ENCODE measurements around the gene PPARD.
"Not testable (repeated sequence)": the region's sequence is repeated elsewhere in the genome, so short reads cannot be mapped to it uniquely, and the experiment has no call there.

The PPARD gene

DNA sequence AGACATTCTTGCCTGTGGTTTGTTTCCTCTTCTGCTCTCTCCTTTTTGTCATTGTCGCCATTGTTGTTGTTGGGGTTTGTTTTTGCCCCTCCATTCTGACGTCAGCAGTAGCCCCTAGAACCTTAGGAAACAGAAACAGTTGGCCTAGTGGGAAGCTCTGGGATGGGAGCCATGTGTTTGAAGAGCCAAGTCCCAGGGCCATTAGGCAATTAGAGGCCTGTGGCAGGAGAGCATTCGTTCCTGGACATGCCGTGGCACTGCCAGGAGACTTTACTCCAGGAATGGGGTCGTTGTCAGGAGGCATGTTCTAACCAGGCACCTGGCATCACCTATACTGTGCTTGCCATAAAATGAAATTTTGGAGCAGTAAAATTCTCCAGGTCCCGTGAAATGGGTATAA is 39.7 kb downstream of the PPARD start:
- Histone ChIP-seq H3K36me3 (ENCODE audit: insufficient read depth, insufficient read length, low read length) (no peaks in the 10 kb centered on the region), H3K9ac (ENCODE audit: insufficient read length, low read depth) (no peak overlapping the region), H3K27me3 (ENCODE audit: insufficient read depth, insufficient read length) (no peaks in the 10 kb centered on the region), H3K9me3 (ENCODE audit: insufficient read depth, low read length) (peaks cover 14% of the 10 kb centered on the region), H3K4me3 (ENCODE audit: insufficient read length, low read depth) (no peak overlapping the region), H3K4me1 (ENCODE audit: insufficient read depth, insufficient read length) (no peaks in the 10 kb centered on the region)
- TF ChIP-seq YY1 (IDR thresholded peaks at IDR 0.05; ENCODE audit: insufficient read depth, insufficient read length): no peak
- no peak for TF ChIP-seq SUZ12 (IDR thresholded peaks at IDR 0.05; ENCODE audit: extremely low read depth, insufficient read depth, insufficient read length)
- TF ChIP-seq ZNF274 (IDR thresholded peaks at IDR 0.05; ENCODE audit: low read depth, low read length): no peak
- no peak for DNase-seq (ENCODE audit: low read depth, low spot score)

DNA sequence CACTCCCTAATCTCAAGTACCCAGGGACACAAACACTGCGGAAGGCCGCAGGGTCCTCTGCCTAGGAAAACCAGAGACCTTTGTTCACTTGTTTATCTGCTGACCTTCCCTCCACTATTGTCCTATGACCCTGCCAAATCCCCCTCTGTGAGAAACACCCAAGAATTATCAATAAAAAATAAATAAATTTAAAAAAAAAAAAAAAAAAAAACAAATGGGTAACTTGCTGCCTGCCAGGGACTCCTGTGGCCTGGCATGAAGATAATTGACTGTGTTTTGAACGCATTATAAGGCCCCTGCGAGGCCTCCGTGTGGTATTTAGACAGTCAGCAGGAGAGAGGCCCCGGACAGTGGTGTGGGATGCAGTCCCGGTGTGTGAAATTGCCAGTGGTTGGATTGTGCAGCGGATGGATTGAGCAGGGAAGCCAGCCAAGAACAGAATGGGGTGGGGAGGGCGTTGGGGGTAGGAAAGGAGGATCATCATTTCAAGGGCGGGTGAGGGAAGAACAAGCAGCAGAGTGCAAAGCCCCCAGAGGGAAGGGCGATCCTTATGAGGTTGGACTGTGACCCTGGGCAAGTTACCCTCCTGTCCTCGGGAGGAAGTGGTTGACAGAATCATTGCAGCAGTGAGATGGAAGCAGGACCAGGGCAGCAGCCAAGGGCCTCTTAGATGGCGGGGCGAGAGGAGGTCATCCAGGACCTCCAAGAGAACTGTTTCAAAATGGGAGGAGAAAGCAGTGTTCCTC is 43.3 kb downstream of the PPARD start:
- H3K4me3 ChIP-seq (ENCODE audit: insufficient read length, low read depth): no peak overlapping the region
- H3K27me3 ChIP-seq (ENCODE audit: insufficient read depth, insufficient read length): no peaks in the 10 kb centered on the region
- no peaks in the 10 kb centered on the region for H3K36me3 ChIP-seq (ENCODE audit: insufficient read depth, insufficient read length, low read length)
- H3K9ac ChIP-seq (ENCODE audit: insufficient read length, low read depth): no peak overlapping the region
- TF ChIP-seq YY1 (IDR thresholded peaks at IDR 0.05; ENCODE audit: insufficient read depth, insufficient read length): no peak
- no peak for TF ChIP-seq SUZ12 (IDR thresholded peaks at IDR 0.05; ENCODE audit: extremely low read depth, insufficient read depth, insufficient read length)
- TF ChIP-seq ZNF274 (IDR thresholded peaks at IDR 0.05; ENCODE audit: low read depth, low read length): no peak
- DNase-seq (ENCODE audit: low read depth, low spot score): no peak
- H3K9me3 ChIP-seq (ENCODE audit: insufficient read depth, low read length): peaks cover 14% of the 10 kb centered on the region
- no peaks in the 10 kb centered on the region for H3K4me1 ChIP-seq (ENCODE audit: insufficient read depth, insufficient read length)

DNA sequence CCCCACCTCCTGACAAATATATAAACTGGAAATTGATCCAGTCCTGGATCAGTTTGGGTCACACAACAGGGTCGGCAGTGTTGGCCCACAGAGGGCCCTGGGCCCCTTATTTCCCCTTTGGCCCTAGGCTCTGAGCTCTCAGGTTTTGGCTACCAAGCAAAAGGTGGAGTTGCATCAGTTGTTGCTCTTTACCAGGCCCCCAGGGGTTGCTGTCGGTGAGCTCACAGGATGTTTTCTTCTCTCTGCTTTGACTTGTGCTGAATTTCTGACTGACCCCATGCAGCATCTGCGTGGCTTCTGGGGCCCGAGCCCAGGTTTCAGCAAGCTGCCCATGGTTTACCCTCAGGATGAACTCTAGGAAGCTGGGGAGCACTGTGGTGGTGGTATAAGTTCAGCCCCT is 44.6 kb downstream of the PPARD start:
- DNase-seq (ENCODE audit: low read depth, low spot score): no peak
- Histone ChIP-seq H3K4me1 (ENCODE audit: insufficient read depth, insufficient read length) (peaks cover under 1% of the 10 kb centered on the region), H3K36me3 (ENCODE audit: insufficient read depth, insufficient read length, low read length) (no peaks in the 10 kb centered on the region), H3K4me3 (ENCODE audit: insufficient read length, low read depth) (no peak overlapping the region), H3K27me3 (ENCODE audit: insufficient read depth, insufficient read length) (no peaks in the 10 kb centered on the region), H3K9ac (ENCODE audit: insufficient read length, low read depth) (no peak overlapping the region), H3K9me3 (ENCODE audit: insufficient read depth, low read length) (peaks cover 12% of the 10 kb centered on the region)
- TF ChIP-seq YY1 (IDR thresholded peaks at IDR 0.05; ENCODE audit: insufficient read depth, insufficient read length) (no peak), SUZ12 (IDR thresholded peaks at IDR 0.05; ENCODE audit: extremely low read depth, insufficient read depth, insufficient read length) (no peak), ZNF274 (IDR thresholded peaks at IDR 0.05; ENCODE audit: low read depth, low read length) (no peak)

DNA sequence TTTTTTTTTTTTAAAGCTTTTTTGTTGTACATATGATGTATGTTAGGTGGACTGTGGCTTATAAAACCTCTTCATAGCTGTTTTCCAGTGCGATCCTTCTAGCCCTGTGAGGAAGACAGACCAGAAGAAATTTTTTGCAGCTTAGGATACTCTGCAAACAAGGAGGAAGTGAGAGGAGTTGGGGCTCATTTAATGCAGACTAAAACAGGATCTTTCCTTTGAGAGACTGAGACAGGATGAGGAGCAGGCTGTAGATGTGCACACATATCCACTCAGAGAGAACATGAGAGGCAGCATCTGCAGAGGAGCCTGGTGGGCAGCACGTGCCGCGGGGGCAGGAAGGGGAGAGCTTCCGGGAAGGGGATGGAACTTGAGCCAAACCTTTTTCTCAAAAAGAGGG is 45.7 kb downstream of the PPARD start:
- no peak for TF ChIP-seq SUZ12 (IDR thresholded peaks at IDR 0.05; ENCODE audit: extremely low read depth, insufficient read depth, insufficient read length)
- TF ChIP-seq YY1 (IDR thresholded peaks at IDR 0.05; ENCODE audit: insufficient read depth, insufficient read length): no peak
- no peak for TF ChIP-seq ZNF274 (IDR thresholded peaks at IDR 0.05; ENCODE audit: low read depth, low read length)
- Histone ChIP-seq H3K4me1 (ENCODE audit: insufficient read depth, insufficient read length) (peaks cover 4% of the 10 kb centered on the region), H3K27me3 (ENCODE audit: insufficient read depth, insufficient read length) (no peaks in the 10 kb centered on the region), H3K9ac (ENCODE audit: insufficient read length, low read depth) (no peak overlapping the region), H3K9me3 (ENCODE audit: insufficient read depth, low read length) (peaks cover 2% of the 10 kb centered on the region; the same call in 1 of the 2 replicates), H3K36me3 (ENCODE audit: insufficient read depth, insufficient read length, low read length) (no peaks in the 10 kb centered on the region), H3K4me3 (ENCODE audit: insufficient read length, low read depth) (no peak overlapping the region)
- no peak for DNase-seq (ENCODE audit: low read depth, low spot score)

DNA sequence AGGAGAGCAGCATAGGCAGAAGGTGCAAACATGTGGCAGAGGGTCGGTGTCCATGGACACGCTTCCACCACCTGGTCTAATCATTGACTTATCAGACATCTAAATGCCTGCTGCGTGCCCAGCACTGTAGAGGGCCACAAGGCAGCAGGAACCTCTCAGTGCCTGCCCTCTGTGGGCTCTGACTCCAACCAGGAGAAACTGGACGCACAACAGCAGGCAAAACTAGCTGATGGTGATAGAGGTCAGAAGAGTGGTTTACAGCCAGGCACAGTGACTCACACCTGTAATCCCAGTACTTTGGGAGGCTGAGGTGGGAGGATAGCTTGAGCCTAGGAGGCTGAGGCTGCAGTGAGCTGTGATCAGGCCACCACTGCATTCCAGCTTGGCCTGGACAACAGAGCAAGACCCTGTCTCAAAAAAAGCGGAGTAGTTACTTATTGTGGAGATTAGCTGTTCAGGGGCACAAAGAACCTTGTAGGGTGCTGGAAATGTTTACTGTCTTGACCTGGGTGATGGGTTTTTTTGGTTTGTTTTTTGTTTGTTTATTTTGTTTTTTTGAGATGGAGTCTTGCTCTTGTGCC is 46.5 kb downstream of the PPARD start:
- DNase-seq (ENCODE audit: low read depth, low spot score): no peak
- H3K4me3 ChIP-seq (ENCODE audit: insufficient read length, low read depth): no peak overlapping the region
- H3K9me3 ChIP-seq (ENCODE audit: insufficient read depth, low read length): no peaks in the 10 kb centered on the region
- H3K36me3 ChIP-seq (ENCODE audit: insufficient read depth, insufficient read length, low read length): no peaks in the 10 kb centered on the region
- no peaks in the 10 kb centered on the region for H3K27me3 ChIP-seq (ENCODE audit: insufficient read depth, insufficient read length)
- TF ChIP-seq SUZ12 (IDR thresholded peaks at IDR 0.05; ENCODE audit: extremely low read depth, insufficient read depth, insufficient read length) (no peak), ZNF274 (IDR thresholded peaks at IDR 0.05; ENCODE audit: low read depth, low read length) (no peak), YY1 (IDR thresholded peaks at IDR 0.05; ENCODE audit: insufficient read depth, insufficient read length) (no peak)
- peaks cover 4% of the 10 kb centered on the region for H3K4me1 ChIP-seq (ENCODE audit: insufficient read depth, insufficient read length)
- H3K9ac ChIP-seq (ENCODE audit: insufficient read length, low read depth): no peak overlapping the region

DNA sequence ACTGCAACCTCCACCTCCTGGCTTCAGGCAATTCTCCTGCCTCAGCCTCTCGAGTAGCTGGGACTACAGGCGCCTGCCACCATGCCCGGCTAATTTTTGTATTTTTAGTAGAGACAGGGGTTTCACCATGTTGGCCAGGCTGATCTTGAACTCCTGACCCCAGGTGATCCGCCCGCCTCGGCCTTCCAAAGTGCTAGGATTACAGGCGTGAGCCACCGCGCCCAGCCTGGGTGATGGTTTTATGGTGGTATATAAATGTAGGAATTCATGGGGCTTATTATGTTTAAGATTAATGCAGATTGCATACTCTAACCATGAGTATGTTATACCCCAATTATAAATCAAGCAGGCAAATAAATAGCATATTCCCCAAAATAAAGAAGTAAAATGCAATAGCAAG is 47.0 kb downstream of the PPARD start:
- not testable (repeated sequence) for DNase-seq (ENCODE audit: low read depth, low spot score); H3K9me3 ChIP-seq (ENCODE audit: insufficient read depth, low read length); H3K36me3 ChIP-seq (ENCODE audit: insufficient read depth, insufficient read length, low read length); H3K4me3 ChIP-seq (ENCODE audit: insufficient read length, low read depth); H3K27me3 ChIP-seq (ENCODE audit: insufficient read depth, insufficient read length); H3K9ac ChIP-seq (ENCODE audit: insufficient read length, low read depth); H3K4me1 ChIP-seq (ENCODE audit: insufficient read depth, insufficient read length)

DNA sequence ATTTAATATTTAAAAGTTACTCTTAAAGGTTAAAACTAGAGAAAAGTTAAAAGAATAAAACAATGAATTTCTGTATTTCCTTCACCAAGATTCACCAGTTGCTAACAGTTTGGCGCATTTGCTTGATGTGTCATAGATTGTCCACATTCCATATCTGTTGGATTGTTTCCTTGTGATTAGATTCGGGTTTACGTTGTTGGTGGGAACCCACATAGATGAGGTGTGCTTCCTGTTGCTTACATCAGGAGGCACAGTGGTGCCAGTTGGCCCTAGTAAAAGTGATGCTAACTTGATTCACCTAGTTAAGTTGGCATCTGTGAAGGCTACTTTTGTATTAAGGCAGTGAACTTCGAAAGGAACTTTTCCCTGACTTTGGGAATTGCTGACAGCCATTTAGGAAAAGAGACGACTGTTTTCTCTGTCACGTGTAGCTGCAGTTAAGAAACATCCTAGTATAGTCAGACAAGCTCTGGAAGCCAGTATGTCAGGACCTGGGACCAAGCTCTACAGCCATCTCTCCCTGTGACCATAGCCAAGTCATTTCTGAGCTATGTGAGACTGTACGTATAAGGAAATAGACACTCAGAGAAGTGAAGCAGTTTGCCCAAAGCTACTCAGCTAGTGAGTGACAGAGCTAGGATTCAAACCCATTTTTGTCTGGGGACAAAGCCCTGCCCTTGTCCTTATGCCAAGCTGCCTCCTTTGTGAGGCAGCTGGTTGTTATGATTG is 49.0 kb downstream of the PPARD start:
- Histone ChIP-seq H3K9me3 (ENCODE audit: insufficient read depth, low read length) (no peaks in the 10 kb centered on the region), H3K4me3 (ENCODE audit: insufficient read length, low read depth) (no peak overlapping the region), H3K9ac (ENCODE audit: insufficient read length, low read depth) (no peak overlapping the region), H3K4me1 (ENCODE audit: insufficient read depth, insufficient read length) (peaks cover 4% of the 10 kb centered on the region), H3K36me3 (ENCODE audit: insufficient read depth, insufficient read length, low read length) (no peaks in the 10 kb centered on the region), H3K27me3 (ENCODE audit: insufficient read depth, insufficient read length) (no peaks in the 10 kb centered on the region)
- no peak for TF ChIP-seq SUZ12 (IDR thresholded peaks at IDR 0.05; ENCODE audit: extremely low read depth, insufficient read depth, insufficient read length)
- no peak for TF ChIP-seq YY1 (IDR thresholded peaks at IDR 0.05; ENCODE audit: insufficient read depth, insufficient read length)
- no peak for TF ChIP-seq ZNF274 (IDR thresholded peaks at IDR 0.05; ENCODE audit: low read depth, low read length)
- no peak for DNase-seq (ENCODE audit: low read depth, low spot score)
